Prostate gland (tissue), 2 donors: ENCODE results near the gene RNF225.

Experiments used
- POLR2A ChIP-seq: fragments of 450-650 bp; IDR thresholded peaks from one replicate; pipeline ENCODE4 v1.6.1; 2016; ENCODE audit warnings: antibody characterized with exemption, mild to moderate bottlenecking
- POLR2AphosphoS5 ChIP-seq: sonication (generic); formaldehyde crosslinking; IDR thresholded peaks from one replicate; pipeline ENCODE4 v1.6.1; 2017; ENCODE audit warnings: antibody characterized with exemption
- TF ChIP-seq, protein P1 (sequence below), 4 experiments: fragments of 200-600 bp in 2 of 4; fragments of 450-650 bp in 2 of 4; sonication (generic) in 2 of 4; IDR thresholded peaks; 1 replicate in 3 of 4; 2 replicates in 1 of 4; pipeline ENCODE4 v1.5.1; 2016 to 2019; ENCODE audit warnings: antibody characterized with exemption in 4 of 4, mild to moderate bottlenecking in 2 of 4, moderate library complexity in 2 of 4

- TF ChIP-seq, protein P1, sequence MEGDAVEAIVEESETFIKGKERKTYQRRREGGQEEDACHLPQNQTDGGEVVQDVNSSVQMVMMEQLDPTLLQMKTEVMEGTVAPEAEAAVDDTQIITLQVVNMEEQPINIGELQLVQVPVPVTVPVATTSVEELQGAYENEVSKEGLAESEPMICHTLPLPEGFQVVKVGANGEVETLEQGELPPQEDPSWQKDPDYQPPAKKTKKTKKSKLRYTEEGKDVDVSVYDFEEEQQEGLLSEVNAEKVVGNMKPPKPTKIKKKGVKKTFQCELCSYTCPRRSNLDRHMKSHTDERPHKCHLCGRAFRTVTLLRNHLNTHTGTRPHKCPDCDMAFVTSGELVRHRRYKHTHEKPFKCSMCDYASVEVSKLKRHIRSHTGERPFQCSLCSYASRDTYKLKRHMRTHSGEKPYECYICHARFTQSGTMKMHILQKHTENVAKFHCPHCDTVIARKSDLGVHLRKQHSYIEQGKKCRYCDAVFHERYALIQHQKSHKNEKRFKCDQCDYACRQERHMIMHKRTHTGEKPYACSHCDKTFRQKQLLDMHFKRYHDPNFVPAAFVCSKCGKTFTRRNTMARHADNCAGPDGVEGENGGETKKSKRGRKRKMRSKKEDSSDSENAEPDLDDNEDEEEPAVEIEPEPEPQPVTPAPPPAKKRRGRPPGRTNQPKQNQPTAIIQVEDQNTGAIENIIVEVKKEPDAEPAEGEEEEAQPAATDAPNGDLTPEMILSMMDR (IDR thresholded peaks at IDR 0.05) = no peak
- TF ChIP-seq POLR2AphosphoS5 (no peak), POLR2A (no peak)
Measured at GRCh38 chr19:58361900-58362271, 33.6 kb upstream of the RNF225 start.
